RWPE1 (cell line): ENCODE data around the gene TM4SF5.

Experiments used
- CTCF ChIA-PET: fragments of 350-600 bp; sonication (Branson Sonifier 250); formaldehyde crosslinking; extraction: SDS; loops from one replicate; lab custom pipeline; 2021; lab: Yijun Ruan, JAX
- POLR2A ChIA-PET: fragments of 400-600 bp; formaldehyde crosslinking; extraction: SDS; loops from one replicate; lab custom pipeline; 2020; ENCODE audit warnings: antibody characterized with exemption; ENCODE audit not compliant: low non-redundant PET; lab: Yijun Ruan, JAX
- DNase-seq: peaks from one replicate; pipeline ENCODE4 v3.0.0; 2012; ENCODE audit warnings: low spot score
- H3K27ac ChIP-seq: fragments of 450-650 bp; 2 replicates; pipeline ENCODE4 v1.5.1; 2017
- CTCF ChIP-seq: fragments of 450-650 bp; conservative IDR thresholded peaks from 2 replicates; pipeline ENCODE4 v1.5.1; 2017; ENCODE audit warnings: low read depth, mild to moderate bottlenecking

Gene TM4SF5

GRCh38 chr17:4771519-4772234 is at the start of gene TM4SF5:
Gene TM4SF5, plus strand, starts transcription at chr17:4771886. Its CDS starts 37 bp downstream, at chr17:4771923.
- POLR2A ChIA-PET = no interaction called here
- DNase-seq = no peak
- TF ChIP-seq CTCF = no peak
- CTCF ChIA-PET = interaction anchor here (0.6 to 0.8 kb wide), 3 partner anchors 18 to 205 kb away, joined by 3 to 4 read pairs (median 3); partner anchors contain the start of gene CHRNE
- no peak within 1 kb of the TSS for H3K27ac ChIP-seq

GRCh38 chr17:4722678-4723240 is 48.9 kb upstream of the TM4SF5 start:
- ChIA-PET POLR2A (no interaction called here), CTCF (no interaction called here)
- no peak overlapping the region for H3K27ac ChIP-seq
- no peak for TF ChIP-seq CTCF
- DNase-seq = no peak

- DNase-seq = no peak
- CTCF ChIA-PET = interaction anchor here (0.7 kb wide), 1 partner anchor 179 kb away, joined by 4 read pairs; no protein-coding TSS in a partner anchor
- POLR2A ChIA-PET = no interaction called here
- H3K27ac ChIP-seq = no peak overlapping the region
- TF ChIP-seq CTCF = no peak
Measured at GRCh38 chr17:4724650-4725049, 47.0 kb upstream of the TM4SF5 start.

GRCh38 chr17:4725646-4726310 is 45.9 kb upstream of the TM4SF5 start:
- CTCF ChIA-PET = no interaction called here
- no peak overlapping the region for H3K27ac ChIP-seq
- POLR2A ChIA-PET = no interaction called here
- TF ChIP-seq CTCF = no peak
- no peak for DNase-seq

GRCh38 chr17:4728124-4728523 is 43.6 kb upstream of the TM4SF5 start:
- no peak for TF ChIP-seq CTCF
- POLR2A ChIA-PET = no interaction called here
- no peak for DNase-seq
- H3K27ac ChIP-seq = no peak overlapping the region
- CTCF ChIA-PET = no interaction called here

GRCh38 chr17:4733073-4733531 is 38.6 kb upstream of the TM4SF5 start:
- H3K27ac ChIP-seq = no peak overlapping the region
- CTCF ChIA-PET = interaction anchor here (0.9 to 1.2 kb wide), 2 partner anchors 23 to 57 kb away, joined by 3 to 7 read pairs; no protein-coding TSS in a partner anchor
- DNase-seq = no peak
- POLR2A ChIA-PET = no interaction called here
- TF ChIP-seq CTCF = no peak
